CD4-positive, alpha-beta T cell treated with Interleukin-17A for 4 hours (primary cell): Measurements from ENCODE around the gene FGF11.
"Not testable (repeated sequence)": the region's sequence is repeated elsewhere in the genome, so short reads cannot be mapped to it uniquely, and the experiment has no call there.

Source experiments
- DNase-seq: peaks from one replicate; pipeline ENCODE4 v3.0.0-alpha.2; 2020; ENCODE audit warnings: mixed read lengths

FGF11 gene

GRCh38 chr17:7463372-7463846 is 24.1 kb downstream of the FGF11 start:
- no peak for DNase-seq

GRCh38 chr17:7464081-7464480 is 24.8 kb downstream of the FGF11 start:
- DNase-seq, result no peak

GRCh38 chr17:7465597-7466275 is 26.4 kb downstream of the FGF11 start:
- no peak for DNase-seq

- DNase-seq, result no peak
Measured at GRCh38 chr17:7466318-7466638, 27.0 kb downstream of the FGF11 start.

GRCh38 chr17:7466639-7467341 is 27.5 kb downstream of the FGF11 start:
- DNase-seq, result no peak

DNA sequence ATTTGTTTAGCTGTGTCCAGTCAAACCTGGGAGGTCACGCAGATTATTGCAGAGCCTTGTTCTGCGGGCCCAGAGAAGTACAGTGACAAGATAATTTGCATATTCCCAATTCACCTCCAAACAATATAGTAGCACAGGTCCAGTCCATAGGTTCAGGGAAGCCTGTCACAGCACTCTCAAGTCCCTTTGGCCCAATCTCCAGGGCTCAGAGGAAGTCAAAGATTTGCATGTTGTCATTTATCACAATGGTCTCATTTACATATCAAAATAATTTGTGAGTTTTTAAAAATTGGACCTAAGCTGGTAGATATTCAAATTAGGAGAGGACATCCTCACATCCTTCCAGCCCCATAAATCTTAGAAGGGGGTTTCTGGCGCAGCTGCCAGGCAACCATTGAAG is 28.2 kb downstream of the FGF11 start:
- no peak for DNase-seq

- no peak for DNase-seq
Measured at GRCh38 chr17:7468290-7468689, 29.0 kb downstream of the FGF11 start.

- DNase-seq, result no peak
Measured at GRCh38 chr17:7468804-7469389, 29.6 kb downstream of the FGF11 start.

DNA sequence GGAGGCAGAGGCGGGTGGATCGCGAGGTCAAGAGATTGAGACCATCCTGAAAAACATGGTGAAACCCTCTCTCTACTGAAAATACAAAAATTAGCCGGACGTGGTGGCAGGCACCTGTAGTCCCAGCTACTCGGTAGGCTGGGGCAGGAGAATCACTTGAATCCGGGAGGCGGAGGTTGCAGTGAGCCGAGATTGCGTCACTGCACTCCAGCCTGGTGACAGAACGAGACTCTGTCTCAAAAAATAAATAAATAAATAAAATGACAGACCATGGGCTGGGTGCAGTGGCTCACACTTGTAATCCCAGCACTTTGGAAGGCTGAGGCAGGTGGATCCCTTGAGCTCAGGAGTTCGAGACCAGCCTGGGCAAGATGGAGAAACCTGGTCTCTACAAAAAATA is 30.5 kb downstream of the FGF11 start:
- not testable (repeated sequence) for DNase-seq

DNA sequence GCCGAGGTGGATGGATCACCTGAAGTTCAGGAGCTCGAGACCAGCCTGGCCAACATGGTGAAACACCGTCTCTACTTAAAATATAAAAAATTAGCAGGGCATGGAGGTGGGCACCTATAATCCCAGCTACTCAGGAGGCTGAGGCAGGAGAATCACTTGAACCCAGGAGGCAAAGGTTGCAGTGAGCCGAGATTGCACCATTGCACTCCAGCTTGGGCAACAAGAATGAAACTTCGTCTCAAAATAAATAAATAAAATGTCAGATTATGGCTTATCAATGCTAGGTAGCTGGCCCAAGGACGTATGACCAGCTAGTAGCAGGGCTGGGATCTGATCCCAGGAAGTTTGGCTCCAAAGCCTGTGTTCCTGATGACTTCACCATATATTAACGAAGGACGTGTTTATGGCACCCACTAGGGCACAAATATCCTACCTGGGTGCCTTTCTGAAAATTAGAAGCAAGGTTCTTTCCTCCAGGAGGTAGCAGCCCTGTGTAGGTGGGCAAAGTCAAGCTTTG is 31.2 kb downstream of the FGF11 start:
- DNase-seq, result not testable (repeated sequence)

DNA sequence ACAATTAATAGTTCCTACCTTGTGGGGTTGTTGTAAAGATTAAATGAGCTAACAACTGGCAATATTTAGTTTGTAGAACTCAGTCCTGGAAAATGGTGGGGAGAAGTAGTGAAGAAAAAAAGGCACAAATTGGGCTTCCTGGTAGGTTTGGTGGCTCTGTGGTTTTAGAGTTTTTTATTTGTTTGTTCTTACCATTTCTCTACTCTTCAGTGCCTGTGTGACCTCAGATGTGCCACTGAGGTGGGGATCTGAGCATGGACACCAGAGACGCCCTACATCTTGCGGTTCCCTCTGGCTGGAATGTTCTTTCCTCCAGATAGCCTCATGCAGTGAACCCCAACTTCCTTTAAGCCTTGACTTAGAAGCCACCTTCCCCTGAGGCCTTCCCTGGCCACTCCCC is 32.4 kb downstream of the FGF11 start:
- no peak for DNase-seq

GRCh38 chr17:7474767-7475166 is 35.5 kb downstream of the FGF11 start:
- not testable (repeated sequence) for DNase-seq

GRCh38 chr17:7475764-7476422 is 36.6 kb downstream of the FGF11 start:
- DNase-seq, result peak; percentile 19

- no peak for DNase-seq
Measured at GRCh38 chr17:7476494-7476893, 37.2 kb downstream of the FGF11 start.

DNA sequence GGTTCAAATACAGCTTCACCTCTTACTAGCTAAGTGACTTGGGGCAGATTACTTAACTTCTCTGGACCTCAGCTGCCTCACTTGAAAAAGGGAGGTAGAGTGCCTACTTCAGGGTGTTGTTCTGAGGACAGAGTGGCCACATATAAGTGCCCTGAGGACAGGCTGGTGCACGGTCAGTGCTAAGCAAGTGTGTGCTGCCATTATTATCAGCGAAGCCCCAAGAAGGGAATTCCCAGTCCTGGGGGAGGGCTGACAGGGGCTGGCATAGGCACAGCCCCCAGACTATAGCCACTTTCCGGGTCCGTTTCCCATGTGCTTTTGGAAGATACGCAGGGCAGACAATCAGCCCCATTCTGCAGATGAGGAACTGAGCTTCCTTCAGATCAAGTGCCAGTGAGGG is 37.6 kb downstream of the FGF11 start:
- no peak for DNase-seq

GRCh38 chr17:7477392-7478275 is 38.3 kb downstream of the FGF11 start:
- peak; percentile 47 for DNase-seq

DNA sequence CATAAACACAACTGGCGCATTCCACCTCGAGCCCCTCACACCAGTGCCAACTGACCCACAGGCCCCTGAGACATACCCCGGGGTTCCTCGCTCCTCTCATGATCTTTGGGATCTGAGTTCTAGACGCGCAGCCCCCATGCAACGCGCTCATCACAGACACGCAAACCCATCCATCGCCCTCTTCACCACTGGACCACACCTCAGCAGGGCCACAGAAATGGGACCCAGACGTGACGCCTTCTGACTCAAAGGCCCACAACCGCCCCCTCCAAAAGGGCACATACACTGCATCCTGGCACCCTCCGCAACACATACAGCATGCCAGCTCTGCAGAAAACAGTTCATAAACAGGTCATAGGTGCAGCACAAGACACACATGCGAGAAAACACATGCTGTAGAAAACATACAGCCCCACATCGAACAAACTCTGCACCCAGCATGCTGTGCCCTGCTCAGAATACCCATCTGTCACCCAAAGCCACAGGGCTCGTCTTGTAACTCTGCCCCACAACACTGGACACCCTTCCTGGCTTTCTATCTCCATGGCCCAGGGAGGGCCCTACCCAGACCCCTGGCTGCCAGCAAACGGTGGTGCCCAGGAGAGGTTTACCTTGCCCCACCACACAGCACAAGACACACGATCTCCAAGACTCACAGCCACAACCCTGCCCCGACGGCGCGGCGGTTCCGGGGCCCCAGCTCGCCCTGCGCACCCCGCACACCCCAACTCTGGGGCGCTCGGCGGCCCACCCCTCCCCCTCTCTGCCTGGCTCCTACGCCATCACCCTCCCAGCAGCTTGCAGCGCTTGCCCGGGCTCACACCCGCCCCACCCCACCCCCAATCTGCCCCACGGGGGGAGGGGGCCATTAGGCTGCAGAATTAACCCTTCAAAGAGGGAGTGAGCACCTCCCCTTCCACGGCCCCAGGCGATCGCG is 39.2 kb downstream of the FGF11 start:
- DNase-seq, result peak; percentile 79

DNA sequence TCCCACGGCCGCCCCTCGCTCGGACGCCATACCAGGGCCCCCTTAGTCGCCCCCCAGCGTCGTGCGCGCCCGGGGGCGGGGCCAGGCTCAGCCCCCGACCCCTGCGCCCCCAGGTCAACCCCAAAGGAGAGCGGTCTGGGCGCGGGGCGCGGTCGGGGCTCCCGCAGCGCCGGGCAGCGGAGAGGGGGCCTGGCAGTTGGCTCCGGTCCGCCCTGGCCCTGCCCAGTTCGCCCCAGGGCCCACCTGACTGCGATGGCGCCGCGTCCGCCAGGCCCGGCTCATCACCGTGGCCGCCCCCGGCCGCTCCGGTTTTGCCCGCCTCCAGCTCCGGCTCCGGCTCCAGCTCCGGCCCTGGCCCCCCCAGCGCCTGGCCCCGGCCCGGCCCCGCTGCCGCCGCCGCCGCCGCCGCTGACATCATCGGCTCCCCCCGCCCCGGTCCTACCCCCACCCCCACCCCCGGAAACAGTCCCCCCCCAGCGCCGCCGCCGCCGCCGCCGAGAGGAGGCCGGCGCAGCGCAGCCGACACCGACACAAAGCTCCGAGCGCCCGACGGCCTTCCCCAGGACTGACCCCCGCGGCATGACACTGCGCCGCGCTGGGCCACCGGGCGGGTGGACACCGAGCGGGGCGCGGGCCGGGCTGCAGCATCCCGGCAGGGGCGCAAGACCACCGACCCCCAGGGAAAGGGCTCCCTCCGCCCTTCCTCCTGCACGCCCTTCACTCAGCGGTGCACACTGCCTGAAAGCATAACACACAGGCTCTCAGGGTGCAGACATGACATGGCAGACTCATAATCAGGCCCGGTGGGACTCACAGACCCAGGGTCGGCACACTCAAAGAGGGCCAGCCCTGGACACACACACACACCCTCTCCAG is 40.1 kb downstream of the FGF11 start, which contains the start of gene ZBTB4:
Gene ZBTB4, minus strand, starts transcription at position 419 of the 876 bp plus-strand sequence. CDS start 12,830 bp downstream, outside the sequence.
- peak; percentile 83 for DNase-seq

DNA sequence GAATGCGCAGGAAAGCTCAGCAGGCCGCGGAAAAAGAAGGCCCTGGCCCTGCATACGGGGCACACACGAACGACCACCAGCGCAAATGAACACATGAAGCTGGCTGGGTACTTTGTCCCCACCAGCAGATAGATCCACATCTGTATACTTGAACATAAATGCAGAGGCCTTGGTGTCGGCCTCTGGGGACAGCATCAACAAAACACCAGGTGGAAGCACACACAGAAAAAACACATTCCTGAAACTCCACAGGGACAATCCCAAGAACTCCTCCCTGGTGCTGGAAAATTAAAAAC is 40.7 kb downstream of the FGF11 start:
- no peak for DNase-seq

GRCh38 chr17:7481275-7481674 is 42.0 kb downstream of the FGF11 start, which contains the start of gene SLC35G6:
SLC35G6 (plus strand) TSS chr17:7481446; CDS start chr17:7481517, 71 bp downstream.
- DNase-seq, result not testable (repeated sequence)
